HS-27A (cell line): Measurements from ENCODE around the gene AATK.

Experiments
- DNase-seq: peaks from one replicate; pipeline ENCODE4 v3.0.0-alpha.2; 2012; ENCODE audit warnings: low read depth, missing footprints

AATK gene

DNA sequence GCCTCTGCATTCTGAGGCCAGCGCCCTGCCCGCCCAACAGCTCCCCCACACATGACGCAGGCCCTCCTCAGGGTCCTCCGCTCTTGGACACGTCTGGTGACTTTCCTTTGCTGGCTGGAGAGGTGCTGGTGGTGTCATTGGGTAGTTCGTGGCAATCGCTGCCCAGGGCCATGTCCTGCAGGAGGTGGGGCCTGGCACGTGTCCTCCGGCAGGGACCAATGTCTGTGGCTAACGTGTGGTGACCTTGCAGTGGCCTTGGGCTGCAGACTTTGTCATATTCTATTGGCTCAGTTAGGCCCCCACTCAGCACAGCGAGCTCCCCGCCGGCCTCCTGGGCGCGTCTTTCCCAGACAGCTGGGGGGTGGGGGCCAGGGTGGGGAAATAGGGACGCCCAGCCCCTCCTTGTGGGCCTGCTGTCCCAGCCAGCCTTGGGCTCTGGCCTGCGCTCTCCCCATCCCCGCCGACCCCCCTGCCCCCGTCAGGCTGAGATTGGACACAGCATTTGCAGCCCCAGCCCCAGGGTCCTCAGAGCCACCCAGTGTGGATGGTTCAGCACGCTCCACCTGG, 52.8 kb downstream of the AATK start:
- no peak for DNase-seq

DNA sequence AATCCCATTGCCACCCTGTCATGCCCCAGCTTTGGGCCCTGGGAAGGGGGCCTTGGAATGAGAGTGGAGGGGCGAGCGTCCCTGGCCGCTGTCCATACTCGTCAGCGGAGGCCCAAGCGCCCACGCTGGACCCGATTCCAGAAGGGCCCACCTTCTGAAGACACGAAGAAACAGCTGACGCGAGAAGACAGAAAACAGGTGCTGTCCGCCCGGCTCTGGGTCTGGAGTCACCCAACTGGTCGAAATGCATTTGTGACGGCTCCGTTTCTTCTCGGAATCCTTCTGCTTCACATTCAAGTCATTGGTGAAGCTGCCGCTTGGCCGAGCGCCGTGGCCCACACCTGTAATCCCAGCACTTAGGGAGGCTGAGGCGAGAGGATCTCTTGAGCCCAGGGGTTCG, 53.6 kb downstream of the AATK start:
- DNase-seq: no peak

DNA sequence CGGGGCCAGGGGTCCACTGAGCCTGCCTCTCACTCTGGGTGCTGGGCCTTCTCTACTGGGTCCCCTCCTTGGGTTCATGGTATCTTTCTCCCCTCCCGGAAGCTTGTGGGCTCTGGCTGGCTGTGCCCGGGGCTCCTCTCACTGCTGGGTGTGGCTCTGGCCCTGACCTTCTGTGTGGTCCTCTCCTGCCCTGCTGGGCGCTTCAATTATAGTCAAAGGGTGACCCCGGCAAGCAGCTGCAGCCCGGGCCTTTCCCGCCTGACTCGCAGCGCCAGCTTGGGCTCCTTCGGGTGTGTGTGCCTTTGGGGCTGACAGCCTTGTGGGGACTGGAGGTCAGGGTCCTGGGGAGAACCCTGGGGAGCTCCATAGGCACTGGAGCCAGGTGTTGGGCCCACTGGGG, 55.0 kb downstream of the AATK start:
- no peak for DNase-seq

DNA sequence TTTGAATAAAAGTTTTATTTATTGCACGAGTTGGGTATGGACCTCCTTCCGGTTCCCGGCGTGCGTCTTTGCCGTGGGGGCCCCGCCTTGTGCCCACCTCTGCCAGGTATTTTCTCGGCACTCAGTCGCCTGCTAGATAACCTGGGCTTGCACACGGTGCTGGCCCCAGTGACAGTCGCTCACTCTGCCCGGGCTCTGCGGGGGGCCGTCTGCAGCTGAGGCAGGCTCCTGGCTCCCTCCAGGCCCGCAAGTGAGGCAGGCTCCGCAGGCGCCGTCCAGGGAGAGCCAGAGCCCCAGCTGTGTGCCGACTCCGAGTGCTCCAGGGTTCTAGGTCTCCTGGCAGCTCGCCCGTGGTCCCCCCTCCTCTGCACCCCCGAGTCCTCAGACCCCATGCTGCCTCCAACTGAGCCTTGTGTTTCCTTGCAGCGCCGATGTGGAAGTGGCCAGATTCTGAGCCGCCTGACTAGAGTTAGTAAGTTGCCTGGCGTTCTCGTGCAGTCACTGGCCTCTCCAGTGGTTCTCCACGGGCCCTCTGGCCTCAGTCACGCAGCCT, 55.5 kb downstream of the AATK start:
- DNase-seq: no peak

DNA sequence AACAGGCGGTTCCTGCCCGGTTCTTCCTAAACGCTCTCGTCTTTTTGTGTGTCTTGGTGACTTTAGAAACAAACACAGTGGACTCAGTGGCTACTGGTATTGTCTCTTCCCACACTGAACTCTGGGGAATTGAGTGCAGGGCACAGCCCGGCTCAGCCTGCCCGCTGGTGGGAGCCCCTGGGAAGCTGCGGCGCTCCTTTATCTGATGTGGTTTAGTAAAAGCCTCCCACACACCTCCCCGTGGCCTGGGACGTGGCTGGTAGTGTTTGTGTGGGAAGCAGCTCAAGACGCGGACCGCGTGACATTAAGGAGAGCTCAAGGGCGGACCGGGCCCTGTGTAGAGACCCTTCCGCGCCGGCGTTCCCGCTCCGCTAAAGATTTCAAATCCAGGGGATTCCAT, 56.1 kb downstream of the AATK start:
- no peak for DNase-seq

DNA sequence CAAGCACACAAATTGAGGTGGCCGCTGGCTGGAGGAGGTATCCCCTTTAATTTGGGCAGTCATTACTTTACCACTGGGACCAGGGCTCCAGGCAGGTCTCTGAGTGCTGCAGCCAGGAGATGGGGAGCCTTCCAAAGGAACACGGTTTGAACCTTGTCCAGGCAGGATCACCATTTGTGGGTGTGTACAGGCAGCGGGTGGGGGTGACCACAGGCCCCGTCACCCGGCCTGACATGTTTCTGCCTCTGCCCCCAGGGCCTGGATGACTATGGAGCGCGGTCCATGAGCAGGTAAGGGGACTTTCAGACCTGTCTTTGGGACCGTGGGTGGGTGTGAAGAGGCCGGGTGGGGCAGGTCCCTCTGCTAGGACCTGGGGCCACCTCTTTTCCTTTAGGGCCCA, 57.8 kb downstream of the AATK start:
- no peak for DNase-seq

DNA sequence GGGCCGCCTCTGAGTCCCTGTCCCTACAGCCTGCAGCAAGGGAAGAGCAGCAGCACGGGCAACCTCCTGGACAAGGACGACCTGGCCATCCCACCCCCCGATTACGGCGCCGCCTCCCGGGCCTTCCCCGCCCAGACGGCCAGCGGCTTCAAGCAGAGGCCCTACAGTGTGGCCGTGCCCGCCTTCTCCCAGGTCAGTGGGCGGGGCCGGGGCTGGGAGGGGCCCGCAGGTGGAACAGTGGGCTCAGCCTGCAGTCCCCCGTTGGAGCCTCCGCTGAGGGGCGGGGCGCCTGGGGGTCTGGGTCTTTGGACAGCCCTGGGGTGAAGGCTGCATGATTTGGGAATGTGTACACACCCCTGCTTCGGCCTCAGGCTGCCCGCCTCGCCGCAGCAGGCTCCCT, 59.3 kb downstream of the AATK start:
- DNase-seq: no peak

DNA sequence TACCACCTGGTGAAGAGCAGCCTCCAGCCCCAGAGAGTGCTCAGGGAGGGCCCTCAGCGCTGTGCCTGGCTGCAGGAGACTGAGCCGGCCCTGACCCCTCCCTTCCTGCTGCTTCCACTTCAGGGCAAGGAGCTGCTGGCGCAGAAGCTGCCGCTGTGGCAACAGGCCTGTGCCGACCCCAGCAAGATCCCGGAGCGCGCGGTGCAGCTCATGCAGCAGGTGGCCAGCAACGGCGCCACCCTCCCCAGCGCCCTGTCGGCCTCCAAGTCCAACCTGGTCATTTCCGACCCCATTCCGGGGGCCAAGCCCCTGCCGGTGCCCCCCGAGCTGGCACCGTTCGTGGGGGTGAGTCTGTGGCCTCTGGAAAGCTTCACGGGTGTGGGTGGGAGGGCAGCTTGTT, 62.6 kb downstream of the AATK start:
- DNase-seq: no peak

DNA sequence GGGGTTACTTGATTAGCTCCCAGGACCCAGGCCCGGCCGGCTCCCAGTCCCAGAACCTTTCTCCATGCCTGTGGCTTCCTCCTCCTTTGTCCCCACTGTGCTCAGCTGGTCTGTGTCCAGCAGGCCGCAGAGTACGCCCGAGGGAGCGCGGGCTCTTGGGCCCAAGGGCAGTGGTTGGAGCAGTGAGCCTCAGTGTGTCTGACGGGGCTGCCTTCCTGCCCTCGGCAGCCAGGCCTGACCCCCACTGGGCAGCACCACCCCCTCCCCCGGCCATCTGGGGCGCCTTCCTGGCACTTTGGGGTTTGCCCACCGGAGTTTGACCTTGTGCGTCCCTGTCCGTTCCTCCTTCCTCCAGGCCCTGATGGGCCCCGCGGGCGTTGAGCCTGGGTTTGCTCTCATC, 63.2 kb downstream of the AATK start:
- no peak for DNase-seq

DNA sequence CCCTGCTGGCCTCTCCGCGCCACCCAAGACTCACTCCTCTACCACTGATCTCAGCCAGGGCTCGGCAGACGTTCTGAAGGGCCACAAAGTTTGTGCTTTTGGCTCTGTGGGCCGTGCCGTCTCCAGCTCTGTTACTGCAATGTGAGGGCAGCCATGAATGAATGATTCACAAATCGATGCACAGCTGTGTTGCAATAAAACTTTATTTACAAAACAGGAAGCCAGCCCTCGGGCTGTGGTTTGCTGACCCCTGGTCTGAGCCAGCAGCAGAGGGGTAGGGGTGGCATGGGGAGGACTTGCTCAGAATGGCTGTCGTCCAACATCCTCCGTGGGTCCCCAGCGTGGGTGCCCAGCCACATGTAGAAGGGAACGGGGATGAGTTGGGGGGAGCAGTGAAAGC, 63.7 kb downstream of the AATK start:
- DNase-seq: no peak

DNA sequence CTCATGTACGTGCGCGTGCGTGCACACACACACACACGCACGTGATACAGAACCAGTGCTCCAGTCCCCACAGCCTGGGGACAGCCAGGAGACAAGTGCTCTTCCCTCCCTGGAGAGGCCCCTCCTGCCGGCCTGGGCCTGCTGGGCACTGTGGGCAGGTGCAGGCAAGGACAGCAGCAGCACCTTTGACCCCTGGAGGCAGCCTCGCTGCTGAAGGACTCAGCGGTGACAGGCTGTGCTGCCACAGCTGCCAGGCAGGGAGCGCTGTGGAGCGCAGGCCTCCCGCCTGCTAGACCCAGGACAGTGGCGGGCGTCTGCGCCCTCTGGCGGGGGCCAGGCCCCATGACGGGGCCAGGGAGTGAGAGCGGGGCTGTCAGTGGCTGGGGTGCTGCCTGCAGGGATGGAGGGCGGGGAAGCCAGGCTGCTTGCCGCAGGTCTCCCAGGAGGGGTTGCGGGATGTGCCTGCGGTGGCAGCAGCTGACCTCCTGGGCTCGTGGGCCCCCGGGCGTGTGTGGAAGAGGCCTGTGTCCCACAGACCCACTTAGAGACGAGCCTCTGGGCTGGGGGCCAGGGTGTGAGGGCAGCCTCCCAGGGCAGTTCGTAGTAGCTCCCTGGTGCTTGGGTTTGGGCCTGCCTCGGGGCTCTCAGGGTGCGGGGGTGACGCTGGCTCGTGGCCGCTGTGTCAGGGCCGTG, 64.3 kb downstream of the AATK start:
- peak; percentile 15 for DNase-seq

DNA sequence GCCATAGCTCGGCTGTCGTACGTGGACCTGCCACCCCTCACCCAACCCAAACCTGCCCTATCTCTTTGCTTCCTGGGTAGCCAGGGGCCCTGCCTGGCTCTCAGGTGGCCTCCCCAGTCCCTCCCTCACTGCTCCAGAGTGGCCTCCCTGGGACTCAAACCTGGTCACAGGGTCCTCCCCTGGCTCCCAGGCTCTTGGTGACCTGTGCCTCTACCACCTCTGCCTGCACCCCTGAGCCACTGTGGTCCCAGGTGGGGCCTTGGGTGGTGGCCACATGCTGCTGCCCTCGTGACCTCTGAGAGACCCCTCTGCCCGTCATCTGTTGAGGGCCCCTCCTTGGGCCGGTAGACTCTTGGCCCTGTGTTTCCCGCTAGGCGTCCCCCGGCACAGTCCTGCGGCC, 65.4 kb downstream of the AATK start:
- no peak for DNase-seq

DNA sequence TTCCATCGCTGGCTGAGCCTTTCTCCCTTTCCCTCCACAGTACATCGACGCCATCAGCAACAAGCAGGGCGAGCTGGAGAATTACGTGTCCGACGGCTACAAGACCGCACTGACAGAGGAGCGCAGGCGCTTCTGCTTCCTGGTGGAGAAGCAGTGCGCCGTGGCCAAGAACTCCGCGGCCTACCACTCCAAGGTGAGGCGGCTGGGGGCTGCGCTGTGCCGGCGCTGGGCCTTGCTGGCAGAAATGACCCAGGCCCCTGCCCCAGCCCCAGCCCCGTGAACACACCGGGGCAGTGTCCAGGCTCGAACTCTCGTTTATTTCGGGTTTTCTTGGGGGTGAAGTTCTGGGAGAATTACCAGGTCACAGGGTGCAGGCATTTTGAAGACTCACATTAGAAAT, 66.1 kb downstream of the AATK start:
- DNase-seq: no peak

DNA sequence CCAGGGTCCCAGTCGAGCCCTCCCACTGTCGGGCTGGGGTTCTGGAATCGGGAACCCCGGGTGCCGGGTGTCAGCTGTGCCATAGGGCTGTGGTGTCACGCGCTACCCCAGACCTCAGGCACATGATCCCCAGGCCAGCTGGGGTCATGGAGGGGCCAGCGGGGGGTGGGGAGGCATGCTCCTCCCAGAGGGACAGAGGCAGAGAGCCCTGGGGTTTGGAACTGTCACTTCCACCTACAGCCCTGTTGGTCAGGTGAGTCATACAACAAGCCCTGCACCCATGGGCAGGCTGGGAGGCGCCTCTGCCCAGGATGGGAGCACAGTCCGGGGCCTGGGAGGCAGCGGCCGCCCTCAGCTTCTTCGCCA, 68.1 kb downstream of the AATK start:
- DNase-seq: no peak

DNA sequence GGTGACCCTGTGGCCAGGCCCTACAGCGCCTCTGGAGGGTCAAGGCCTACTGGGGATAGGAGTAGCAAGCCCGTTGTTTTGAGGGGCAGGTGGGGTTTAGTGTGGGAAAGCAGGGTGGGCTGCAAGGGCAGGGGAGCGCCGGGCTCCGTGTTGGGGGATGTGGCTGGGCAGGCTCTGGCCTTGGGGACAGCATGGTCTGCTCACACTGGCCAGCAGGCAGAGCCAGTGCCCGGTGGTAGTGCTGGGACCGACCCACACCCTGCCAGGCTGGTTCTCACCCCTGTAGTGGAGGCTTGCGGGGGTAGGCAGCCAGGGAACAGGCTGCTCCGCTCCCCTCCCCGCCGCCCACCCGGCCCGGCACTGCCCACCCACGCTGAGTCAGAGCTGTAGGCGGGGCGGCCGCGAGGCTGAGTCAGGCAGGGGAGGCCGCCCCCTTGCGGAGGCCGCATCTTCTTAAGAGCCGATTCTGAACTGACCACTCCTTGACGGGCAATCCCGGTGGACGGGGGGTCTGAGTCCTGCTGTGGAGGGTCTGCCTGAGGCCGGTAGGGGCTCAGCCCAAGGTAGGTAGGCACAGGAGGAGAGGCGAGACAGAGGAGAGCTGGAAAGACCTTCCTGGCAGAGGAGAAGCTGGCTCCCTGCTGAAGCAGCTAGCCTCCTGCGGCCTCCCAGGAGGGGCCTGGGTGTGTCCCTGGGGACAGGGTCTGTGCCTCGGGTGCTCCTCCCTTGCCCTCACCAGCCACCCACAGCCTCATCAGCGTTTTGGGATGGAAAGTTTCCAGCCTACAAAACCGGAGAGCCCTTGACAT, 68.7 kb downstream of the AATK start:
- peak; percentile 17 for DNase-seq

DNA sequence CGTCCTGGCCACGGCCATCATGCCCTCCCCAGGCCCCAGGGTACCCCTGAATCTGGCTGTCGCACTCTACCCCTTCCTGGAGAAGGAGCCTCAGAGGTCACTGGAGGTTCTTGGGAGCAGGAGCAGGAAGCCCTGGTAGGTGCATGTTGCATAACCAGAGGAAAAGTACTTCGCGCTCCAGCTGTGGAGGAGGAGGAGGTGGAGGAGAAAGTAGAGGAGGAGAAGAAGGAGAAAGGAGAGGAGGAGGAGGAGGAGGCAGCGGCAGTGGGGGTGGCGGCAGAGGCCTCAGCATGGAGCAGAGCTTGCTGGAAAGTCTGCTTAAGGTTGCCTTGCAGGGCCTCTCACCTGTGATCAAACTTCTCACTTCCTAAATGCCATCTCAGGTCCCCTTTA, 69.3 kb downstream of the AATK start:
- no peak for DNase-seq

DNA sequence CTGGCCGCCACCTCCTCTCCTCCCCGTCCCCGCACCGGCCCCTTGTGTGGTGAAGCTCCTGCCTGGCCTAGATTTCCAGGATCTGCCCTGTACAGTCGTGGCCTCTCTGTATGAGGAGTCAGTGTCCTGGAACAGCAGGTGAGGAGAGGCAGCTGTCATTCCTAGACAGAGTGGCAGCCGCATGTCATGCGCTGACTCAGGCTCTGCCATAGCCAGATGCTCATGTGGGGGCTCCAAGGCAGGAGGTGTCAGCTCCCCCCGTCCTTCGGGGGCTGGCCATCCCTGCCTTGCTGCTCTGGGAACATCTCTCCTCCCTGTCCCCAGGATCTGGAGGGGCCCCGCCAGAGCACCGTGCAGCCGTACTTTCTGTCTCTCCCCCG, 70.6 kb downstream of the AATK start:
- no peak for DNase-seq

DNA sequence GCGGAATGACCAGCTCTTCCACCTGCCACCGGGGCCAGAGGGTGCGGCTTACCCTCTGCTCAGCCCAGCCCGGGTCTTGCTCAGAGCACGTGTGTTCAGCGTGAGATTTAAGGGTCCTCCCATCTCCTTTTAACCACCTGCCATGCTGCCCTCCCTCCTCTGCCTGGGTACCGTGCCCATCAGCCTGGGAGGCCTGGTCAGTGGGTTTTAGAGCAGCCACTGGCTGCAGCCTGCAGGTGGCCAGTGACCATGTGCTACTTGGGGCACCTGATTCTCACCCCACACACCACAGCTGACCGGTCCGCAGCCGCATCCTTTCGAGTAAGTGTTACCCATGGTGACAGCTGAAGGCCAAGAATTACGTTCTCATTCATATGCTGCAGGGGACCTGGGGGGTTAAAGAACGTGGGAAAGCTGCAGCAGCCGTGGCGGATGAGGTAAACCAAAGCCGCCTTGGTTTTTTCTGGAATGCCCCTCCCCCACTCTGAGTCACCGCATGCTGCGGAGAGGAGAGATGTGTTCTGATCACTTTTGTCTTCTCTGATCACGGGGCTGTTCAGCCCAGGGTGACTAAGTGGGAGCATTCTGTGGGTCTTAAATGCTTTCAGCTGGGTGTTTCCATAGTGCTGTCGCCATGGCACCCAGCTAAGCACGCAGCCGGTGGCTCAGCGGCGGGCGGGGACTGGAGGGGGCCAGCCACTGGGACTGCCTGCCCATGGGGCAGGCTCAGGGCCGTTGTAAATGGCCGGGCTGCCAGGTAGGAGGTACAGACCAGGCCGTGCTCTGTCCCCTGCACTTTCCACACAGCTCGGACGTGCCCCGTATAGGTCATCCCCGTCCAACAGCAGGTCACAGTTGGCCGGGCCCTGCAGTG, 71.3 kb downstream of the AATK start:
- DNase-seq: peak; percentile 75

DNA sequence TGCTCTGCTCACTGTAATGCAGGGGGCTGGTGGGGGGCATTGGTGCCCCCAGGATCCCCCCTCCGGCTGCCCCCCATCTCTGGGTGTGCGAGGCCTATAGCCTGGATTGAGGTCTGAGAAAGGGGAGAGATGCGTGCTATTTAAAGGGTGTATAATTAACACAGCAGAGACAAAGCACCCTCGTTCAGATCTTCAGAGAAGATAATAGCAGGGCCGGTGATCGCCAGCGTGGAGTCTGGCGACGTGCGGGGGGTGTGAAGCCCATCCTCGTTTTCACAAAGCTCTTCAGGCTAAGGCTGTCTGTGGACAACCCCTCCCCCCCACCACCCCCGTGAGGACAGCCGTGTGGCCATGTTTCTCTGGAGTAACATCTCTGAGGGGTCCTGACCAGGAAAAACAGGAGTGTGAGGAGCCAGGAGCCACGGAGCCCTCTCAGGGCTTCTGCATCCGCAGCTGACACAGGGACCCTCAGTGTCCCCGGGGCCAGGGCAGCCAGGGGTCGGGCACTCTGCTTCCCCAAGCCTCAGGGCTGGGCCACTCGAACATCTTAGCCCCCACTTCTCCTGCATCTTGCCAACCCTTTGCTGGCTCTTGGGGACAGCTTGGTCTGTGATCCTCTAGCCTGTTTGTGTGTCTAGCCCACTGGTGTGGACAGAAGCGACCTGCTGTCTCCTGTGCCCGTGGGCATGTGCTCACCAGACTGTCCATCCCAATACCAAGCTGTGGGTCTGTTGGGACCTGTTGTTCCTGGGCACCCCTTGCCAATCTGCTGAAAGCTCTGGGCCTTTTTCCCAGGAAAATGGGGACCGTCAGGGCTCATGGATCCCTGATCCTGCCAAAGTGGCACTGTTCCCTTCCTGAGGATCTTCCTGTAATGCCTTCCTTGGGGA, 72.2 kb downstream of the AATK start:
- DNase-seq: no peak

DNA sequence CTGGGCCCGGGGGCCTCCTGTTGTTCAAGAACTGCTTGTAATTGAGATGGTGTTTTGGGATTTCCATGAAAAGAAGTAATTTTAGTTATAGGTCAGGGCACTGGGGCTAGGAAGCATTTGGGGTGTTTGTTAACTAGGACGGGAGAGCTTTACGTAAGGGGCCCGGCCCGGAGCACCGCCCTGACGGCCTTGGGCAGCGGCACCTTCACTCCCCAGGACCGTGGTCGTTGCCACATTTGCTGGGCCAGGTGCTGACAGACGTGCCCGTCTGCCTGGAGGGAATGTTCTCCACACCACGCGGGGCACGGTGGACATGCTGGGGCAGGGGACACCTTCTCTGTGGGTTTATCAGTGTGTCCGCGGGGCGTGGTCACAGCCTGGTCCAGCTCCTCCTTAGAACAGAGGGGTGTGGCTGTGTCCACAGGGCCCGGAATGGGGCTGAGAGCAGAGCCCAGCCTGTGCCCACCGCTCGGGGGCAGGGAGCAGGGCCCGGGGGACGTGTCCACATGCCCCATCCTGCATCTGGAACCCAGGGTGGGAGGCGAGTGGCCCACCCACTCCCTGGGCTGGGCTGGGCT, 73.4 kb downstream of the AATK start:
- no peak for DNase-seq
